K562 (cell line): ENCODE data around the gene PDLIM4. TPM values are rescaled to one million over a fixed set of nuclear protein-coding genes. Genes with fewer than 3 reads are reported as not detected.

Experiments used
- CHD2 ChIP-seq: IDR thresholded peaks from 2 replicates; pipeline ENCODE4 v1.6.1; 2011; ENCODE audit warnings: low read depth, low read length
- CXXC5 ChIP-seq: fragments of 250-450 bp; sonication (Bioruptor Pico); IDR thresholded peaks from 2 replicates; pipeline ENCODE4 v1.8.0; 2022; ENCODE audit warnings: inconsistent platforms, mild to moderate bottlenecking, moderate library complexity
- DPF2 ChIP-seq: fragments of 450-650 bp; IDR thresholded peaks from 2 replicates; pipeline ENCODE4 v1.6.1; 2016
- LCOR ChIP-seq: sonication (generic); formaldehyde crosslinking; IDR thresholded peaks from 2 replicates; pipeline ENCODE4 v1.8.0; 2022; ENCODE audit warnings: mild to moderate bottlenecking, missing genetic modification reagents
- NFATC3 ChIP-seq: fragments of 450-650 bp; IDR thresholded peaks from 2 replicates; pipeline ENCODE4 v1.6.1; 2017; ENCODE audit warnings: mild to moderate bottlenecking
- NFRKB ChIP-seq: fragments of 450-650 bp; IDR thresholded peaks from 2 replicates; pipeline ENCODE4 v1.6.1; 2016; ENCODE audit warnings: low read depth
- PRMT5 ChIP-seq: sonication (generic); formaldehyde crosslinking; IDR thresholded peaks from 2 replicates; pipeline ENCODE4 v1.5.0; 2020; ENCODE audit warnings: missing genetic modification reagents
- SIRT6 ChIP-seq: IDR thresholded peaks from one replicate; pipeline ENCODE4 v1.6.1; 2012; ENCODE audit warnings: low read depth, mild to moderate bottlenecking, control low read depth, inconsistent platforms, low read length, moderate library complexity
- ZNF184 ChIP-seq: sonication (generic); formaldehyde crosslinking; IDR thresholded peaks from 2 replicates; pipeline ENCODE4 v1.5.0; 2020; ENCODE audit warnings: missing genetic modification reagents
- ZNF707 ChIP-seq: fragments of 250-450 bp; sonication (Bioruptor Pico); conservative IDR thresholded peaks from 2 replicates; pipeline ENCODE4 v1.8.0; 2022; ENCODE audit warnings: inconsistent platforms, mild to moderate bottlenecking, moderate library complexity
- polyA plus RNA-seq, 8 experiments: library from polyadenylated mRNA; depleted of rRNA in 4 of 8; stranded (reverse) in 5 of 8; unstranded in 3 of 8; fragments of >200 nt; fragmentation: Nextera tagmentation in 2 of 8; fragmentation: Illumina TruSeq in 1 of 8; extraction: Ambion mirVana in 2 of 8; extraction: Trizol in 1 of 8; gene quantifications; 2 replicates each; pipeline versions ENCODE4 v1.2.1 to v1.2.3, GENCODE V29; 2011 to 2014; ENCODE audit warnings: inconsistent platforms in 1 of 8, missing spikeins in 1 of 8
- total RNA-seq, 7 experiments: library from RNA; depleted of rRNA in 6 of 7; stranded (reverse); fragments of >200 nt in 6 of 7; fragmentation: Illumina TruSeq in 2 of 7; extraction: Trizol in 2 of 7; gene quantifications; 2 replicates each; pipeline versions ENCODE4 v1.2.1 to v1.2.3, GENCODE V29; 2011 to 2021; ENCODE audit warnings: low replicate concordance in 1 of 7
- TF ChIP-seq, protein P1 (sequence below): sonication (generic); formaldehyde crosslinking; IDR thresholded peaks from 2 replicates; pipeline ENCODE4 v1.8.0; 2022; ENCODE audit warnings: missing genetic modification reagents, mild to moderate bottlenecking, moderate library complexity, borderline replicate concordance
- TF ChIP-seq, protein P2 (sequence below): IDR thresholded peaks from 3 replicates; pipeline ENCODE4 v1.6.1; 2011; ENCODE audit warnings: borderline replicate concordance, mild to moderate bottlenecking; ENCODE audit not compliant: insufficient read length, insufficient read depth
- TF ChIP-seq, protein P3 (sequence below): sonication (generic); formaldehyde crosslinking; IDR thresholded peaks from 2 replicates; pipeline ENCODE4 v1.8.0; 2023; ENCODE audit warnings: mild to moderate bottlenecking, missing genetic modification reagents
- TF ChIP-seq, protein P4 (sequence below): fragments of 450-650 bp; conservative IDR thresholded peaks from 2 replicates; pipeline ENCODE4 v1.6.1; 2016; ENCODE audit warnings: missing genetic modification characterization, low read depth, mild to moderate bottlenecking, control low read depth, missing compliant biosample characterization
- TF ChIP-seq, protein P5 (sequence below), 3 experiments: IDR thresholded peaks in 2 of 3; conservative IDR thresholded peaks in 1 of 3; 2 replicates each; pipeline ENCODE4 v1.5.1; 2011 to 2012; ENCODE audit warnings: low read length in 3 of 3, mild to moderate bottlenecking in 3 of 3, control low read depth in 2 of 3, improper control_type of control experiment in 1 of 3, inconsistent platforms in 1 of 3, low read depth in 1 of 3, mixed read lengths in 1 of 3, moderate library complexity in 1 of 3; ENCODE audit not compliant: insufficient read depth in 2 of 3
- TF ChIP-seq, protein P6 (sequence below): fragments of 450-650 bp; IDR thresholded peaks from 2 replicates; pipeline ENCODE4 v1.7.1; 2018; ENCODE audit warnings: mild to moderate bottlenecking, low read depth; ENCODE audit not compliant: partially characterized antibody

PDLIM4 gene
- total and polyA plus RNA-seq, 9 of the 15 experiments (the other 6 are each of a cell fraction or from before 2014, with no cell fraction given): 0.28 to 32.8 (median 13.1) TPM

DNA sequence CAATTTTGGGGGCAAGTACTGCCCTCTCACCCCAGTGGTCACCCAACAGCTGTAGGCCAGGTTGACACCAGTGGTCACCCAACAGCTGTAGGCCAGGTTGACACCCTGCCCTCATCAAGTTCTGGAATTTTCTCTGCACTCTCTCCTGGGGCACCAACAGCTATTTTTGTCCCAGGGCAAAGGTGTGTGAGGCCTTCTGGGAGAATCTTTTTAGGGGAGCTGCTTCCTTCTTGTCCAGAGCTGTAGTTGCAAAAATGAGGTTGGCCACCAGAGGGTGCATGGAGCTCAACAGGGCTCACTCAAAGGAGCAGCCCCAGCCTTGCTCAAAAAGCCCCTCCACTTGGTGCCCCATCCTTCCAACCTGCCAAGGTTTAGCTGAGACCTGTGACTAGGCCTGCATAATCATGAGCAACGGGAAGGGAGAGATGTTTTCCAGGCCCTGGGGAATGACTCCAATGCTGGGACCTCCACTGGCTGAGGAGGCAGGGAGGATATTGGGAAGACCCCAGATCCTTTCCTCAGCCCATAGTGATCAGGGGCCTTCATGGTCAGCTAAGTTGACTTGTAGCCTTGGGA lies 19.2 kb upstream of the PDLIM4 start (continued):
- TF ChIP-seq, protein P1, sequence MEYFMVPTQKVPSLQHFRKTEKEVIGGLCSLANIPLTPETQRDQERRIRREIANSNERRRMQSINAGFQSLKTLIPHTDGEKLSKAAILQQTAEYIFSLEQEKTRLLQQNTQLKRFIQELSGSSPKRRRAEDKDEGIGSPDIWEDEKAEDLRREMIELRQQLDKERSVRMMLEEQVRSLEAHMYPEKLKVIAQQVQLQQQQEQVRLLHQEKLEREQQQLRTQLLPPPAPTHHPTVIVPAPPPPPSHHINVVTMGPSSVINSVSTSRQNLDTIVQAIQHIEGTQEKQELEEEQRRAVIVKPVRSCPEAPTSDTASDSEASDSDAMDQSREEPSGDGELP (CRISPR knock-in tag): peak; percentile 50; the same call in 1 of the 2 replicates
- TF ChIP-seq NFRKB (no peak), ZNF707 (CRISPR knock-in tag) (no peak), CHD2 (no peak), PRMT5 (CRISPR knock-in tag) (no peak), DPF2 (no peak), CXXC5 (CRISPR knock-in tag) (peak; percentile 20; the same call in 1 of the 2 replicates), NFATC3 (no peak), ZNF184 (CRISPR knock-in tag) (no peak), SIRT6 (no peak), LCOR (CRISPR knock-in tag) (no peak)
- TF ChIP-seq, protein P2, sequence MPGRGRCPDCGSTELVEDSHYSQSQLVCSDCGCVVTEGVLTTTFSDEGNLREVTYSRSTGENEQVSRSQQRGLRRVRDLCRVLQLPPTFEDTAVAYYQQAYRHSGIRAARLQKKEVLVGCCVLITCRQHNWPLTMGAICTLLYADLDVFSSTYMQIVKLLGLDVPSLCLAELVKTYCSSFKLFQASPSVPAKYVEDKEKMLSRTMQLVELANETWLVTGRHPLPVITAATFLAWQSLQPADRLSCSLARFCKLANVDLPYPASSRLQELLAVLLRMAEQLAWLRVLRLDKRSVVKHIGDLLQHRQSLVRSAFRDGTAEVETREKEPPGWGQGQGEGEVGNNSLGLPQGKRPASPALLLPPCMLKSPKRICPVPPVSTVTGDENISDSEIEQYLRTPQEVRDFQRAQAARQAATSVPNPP: no peak
- TF ChIP-seq, protein P3, sequence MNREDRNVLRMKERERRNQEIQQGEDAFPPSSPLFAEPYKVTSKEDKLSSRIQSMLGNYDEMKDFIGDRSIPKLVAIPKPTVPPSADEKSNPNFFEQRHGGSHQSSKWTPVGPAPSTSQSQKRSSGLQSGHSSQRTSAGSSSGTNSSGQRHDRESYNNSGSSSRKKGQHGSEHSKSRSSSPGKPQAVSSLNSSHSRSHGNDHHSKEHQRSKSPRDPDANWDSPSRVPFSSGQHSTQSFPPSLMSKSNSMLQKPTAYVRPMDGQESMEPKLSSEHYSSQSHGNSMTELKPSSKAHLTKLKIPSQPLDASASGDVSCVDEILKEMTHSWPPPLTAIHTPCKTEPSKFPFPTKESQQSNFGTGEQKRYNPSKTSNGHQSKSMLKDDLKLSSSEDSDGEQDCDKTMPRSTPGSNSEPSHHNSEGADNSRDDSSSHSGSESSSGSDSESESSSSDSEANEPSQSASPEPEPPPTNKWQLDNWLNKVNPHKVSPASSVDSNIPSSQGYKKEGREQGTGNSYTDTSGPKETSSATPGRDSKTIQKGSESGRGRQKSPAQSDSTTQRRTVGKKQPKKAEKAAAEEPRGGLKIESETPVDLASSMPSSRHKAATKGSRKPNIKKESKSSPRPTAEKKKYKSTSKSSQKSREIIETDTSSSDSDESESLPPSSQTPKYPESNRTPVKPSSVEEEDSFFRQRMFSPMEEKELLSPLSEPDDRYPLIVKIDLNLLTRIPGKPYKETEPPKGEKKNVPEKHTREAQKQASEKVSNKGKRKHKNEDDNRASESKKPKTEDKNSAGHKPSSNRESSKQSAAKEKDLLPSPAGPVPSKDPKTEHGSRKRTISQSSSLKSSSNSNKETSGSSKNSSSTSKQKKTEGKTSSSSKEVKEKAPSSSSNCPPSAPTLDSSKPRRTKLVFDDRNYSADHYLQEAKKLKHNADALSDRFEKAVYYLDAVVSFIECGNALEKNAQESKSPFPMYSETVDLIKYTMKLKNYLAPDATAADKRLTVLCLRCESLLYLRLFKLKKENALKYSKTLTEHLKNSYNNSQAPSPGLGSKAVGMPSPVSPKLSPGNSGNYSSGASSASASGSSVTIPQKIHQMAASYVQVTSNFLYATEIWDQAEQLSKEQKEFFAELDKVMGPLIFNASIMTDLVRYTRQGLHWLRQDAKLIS (CRISPR knock-in tag): no peak
- TF ChIP-seq, protein P4, sequence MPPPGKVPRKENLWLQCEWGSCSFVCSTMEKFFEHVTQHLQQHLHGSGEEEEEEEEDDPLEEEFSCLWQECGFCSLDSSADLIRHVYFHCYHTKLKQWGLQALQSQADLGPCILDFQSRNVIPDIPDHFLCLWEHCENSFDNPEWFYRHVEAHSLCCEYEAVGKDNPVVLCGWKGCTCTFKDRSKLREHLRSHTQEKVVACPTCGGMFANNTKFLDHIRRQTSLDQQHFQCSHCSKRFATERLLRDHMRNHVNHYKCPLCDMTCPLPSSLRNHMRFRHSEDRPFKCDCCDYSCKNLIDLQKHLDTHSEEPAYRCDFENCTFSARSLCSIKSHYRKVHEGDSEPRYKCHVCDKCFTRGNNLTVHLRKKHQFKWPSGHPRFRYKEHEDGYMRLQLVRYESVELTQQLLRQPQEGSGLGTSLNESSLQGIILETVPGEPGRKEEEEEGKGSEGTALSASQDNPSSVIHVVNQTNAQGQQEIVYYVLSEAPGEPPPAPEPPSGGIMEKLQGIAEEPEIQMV (tag): no peak
- TF ChIP-seq, protein P5, sequence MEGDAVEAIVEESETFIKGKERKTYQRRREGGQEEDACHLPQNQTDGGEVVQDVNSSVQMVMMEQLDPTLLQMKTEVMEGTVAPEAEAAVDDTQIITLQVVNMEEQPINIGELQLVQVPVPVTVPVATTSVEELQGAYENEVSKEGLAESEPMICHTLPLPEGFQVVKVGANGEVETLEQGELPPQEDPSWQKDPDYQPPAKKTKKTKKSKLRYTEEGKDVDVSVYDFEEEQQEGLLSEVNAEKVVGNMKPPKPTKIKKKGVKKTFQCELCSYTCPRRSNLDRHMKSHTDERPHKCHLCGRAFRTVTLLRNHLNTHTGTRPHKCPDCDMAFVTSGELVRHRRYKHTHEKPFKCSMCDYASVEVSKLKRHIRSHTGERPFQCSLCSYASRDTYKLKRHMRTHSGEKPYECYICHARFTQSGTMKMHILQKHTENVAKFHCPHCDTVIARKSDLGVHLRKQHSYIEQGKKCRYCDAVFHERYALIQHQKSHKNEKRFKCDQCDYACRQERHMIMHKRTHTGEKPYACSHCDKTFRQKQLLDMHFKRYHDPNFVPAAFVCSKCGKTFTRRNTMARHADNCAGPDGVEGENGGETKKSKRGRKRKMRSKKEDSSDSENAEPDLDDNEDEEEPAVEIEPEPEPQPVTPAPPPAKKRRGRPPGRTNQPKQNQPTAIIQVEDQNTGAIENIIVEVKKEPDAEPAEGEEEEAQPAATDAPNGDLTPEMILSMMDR (IDR thresholded peaks at IDR 0.05 in 2 of 3, conservative IDR thresholded peaks at IDR 0.05 in 1 of 3; ENCODE audit: insufficient read depth in 2 of 3, low read depth in 1 of 3, low read length in 3 of 3): peak; percentile 80 to 87 (median 81)
- TF ChIP-seq, protein P6, sequence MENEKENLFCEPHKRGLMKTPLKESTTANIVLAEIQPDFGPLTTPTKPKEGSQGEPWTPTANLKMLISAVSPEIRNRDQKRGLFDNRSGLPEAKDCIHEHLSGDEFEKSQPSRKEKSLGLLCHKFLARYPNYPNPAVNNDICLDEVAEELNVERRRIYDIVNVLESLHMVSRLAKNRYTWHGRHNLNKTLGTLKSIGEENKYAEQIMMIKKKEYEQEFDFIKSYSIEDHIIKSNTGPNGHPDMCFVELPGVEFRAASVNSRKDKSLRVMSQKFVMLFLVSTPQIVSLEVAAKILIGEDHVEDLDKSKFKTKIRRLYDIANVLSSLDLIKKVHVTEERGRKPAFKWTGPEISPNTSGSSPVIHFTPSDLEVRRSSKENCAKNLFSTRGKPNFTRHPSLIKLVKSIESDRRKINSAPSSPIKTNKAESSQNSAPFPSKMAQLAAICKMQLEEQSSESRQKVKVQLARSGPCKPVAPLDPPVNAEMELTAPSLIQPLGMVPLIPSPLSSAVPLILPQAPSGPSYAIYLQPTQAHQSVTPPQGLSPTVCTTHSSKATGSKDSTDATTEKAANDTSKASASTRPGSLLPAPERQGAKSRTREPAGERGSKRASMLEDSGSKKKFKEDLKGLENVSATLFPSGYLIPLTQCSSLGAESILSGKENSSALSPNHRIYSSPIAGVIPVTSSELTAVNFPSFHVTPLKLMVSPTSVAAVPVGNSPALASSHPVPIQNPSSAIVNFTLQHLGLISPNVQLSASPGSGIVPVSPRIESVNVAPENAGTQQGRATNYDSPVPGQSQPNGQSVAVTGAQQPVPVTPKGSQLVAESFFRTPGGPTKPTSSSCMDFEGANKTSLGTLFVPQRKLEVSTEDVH: no peak
